Urinary bladder (tissue), 4 donors: ENCODE results near the gene SERPINI1. TPM values are rescaled to one million over a fixed set of nuclear protein-coding genes. Genes with fewer than 3 reads are reported as not detected.

Experiments used
- DNase-seq: peaks from one replicate; pipeline ENCODE4 v3.0.0-alpha.2; 2015; ENCODE audit errors: extremely low spot score
- H3K27ac ChIP-seq: one replicate; pipeline ENCODE4 v1.5.1; 2013; ENCODE audit warnings: low read depth, mild to moderate bottlenecking, moderate library complexity
- H3K36me3 ChIP-seq: one replicate; pipeline ENCODE4 v1.6.1; 2013; ENCODE audit warnings: mild to moderate bottlenecking, moderate library complexity; ENCODE audit not compliant: insufficient read depth
- H3K4me1 ChIP-seq: one replicate; pipeline ENCODE4 v1.6.1; 2013; ENCODE audit warnings: mild to moderate bottlenecking, moderate library complexity; ENCODE audit not compliant: insufficient read depth
- H3K4me3 ChIP-seq: one replicate; pipeline ENCODE4 v1.5.1; 2013; ENCODE audit warnings: low read depth, low read length
- WGBS: extraction: QIAGEN DNeasy Blood & Tissue Kit; methylation state at CpG from one replicate; pipeline ENCODE4 v1.1.7; 2013; 5-methylcytosine and 5-hydroxymethylcytosine counted together
- polyA plus RNA-seq: library from polyadenylated mRNA; stranded (reverse); fragments of 200-250 nt; gene quantifications from one replicate; pipeline ENCODE4 v1.2.3, GENCODE V29; 2013
- total RNA-seq: library from RNA; depleted of rRNA; stranded (reverse); fragments of >200 nt; gene quantifications from one replicate; pipeline ENCODE4 v1.2.3, GENCODE V29; 2014
- donor health status: healthy with polysubstance abuse.
- donor health status: healthy.

SERPINI1 gene
- total RNA-seq (10.0 TPM), polyA plus RNA-seq (8.9 TPM)

- peak; percentile 76 for DNase-seq
- WGBS, result under 1% methylated on average over 37 of the region's 37 CpGs
- H3K4me1 ChIP-seq, result peaks cover 7% of the 10 kb centered on the region
- H3K27ac ChIP-seq, result peak within 1 kb of the TSS; percentile 83
- peak within 1 kb of the TSS; percentile 78 for H3K4me3 ChIP-seq
- H3K36me3 ChIP-seq, result no peaks in the 10 kb centered on the region
Observed at GRCh38 chr3:167735233-167736138, at the start of gene SERPINI1. Gene SERPINI1 (plus strand): TSS chr3:167735721. CDS start chr3:167789129, 53,408 bp downstream.

GRCh38 chr3:167691366-167691765 lies 44.2 kb upstream of the SERPINI1 start:
- Histone ChIP-seq H3K27ac (no peak overlapping the region), H3K4me1 (no peaks in the 10 kb centered on the region), H3K36me3 (peaks cover 3% of the 10 kb centered on the region), H3K4me3 (no peak overlapping the region)
- WGBS, result 66% methylated on average over 3 of the region's 3 CpGs
- DNase-seq, result no peak

- Histone ChIP-seq H3K4me3 (no peak overlapping the region), H3K36me3 (peaks cover 6% of the 10 kb centered on the region), H3K27ac (no peak overlapping the region), H3K4me1 (no peaks in the 10 kb centered on the region)
- no peak for DNase-seq
- 78% methylated on average over 2 of the region's 2 CpGs for WGBS
Observed at GRCh38 chr3:167694121-167694520, 41.4 kb upstream of the SERPINI1 start.

DNA sequence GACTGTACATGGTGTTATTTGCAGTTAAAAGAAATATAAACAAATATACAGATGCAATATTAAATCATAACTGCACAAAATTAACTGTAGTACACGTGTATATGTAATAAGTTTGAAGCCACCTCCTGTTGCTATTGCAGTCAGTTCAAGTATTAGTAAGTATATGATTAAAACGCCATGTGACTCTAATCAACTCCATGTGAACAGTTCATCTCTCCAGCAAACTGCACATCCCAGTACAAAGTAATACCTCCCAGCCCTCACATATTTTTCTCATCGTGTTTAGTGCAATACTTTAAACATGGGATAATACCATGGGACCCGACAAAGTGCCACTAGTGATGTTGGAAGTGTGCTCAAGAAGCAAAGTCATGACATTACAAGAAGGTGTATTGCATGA lies 35.5 kb upstream of the SERPINI1 start:
- Histone ChIP-seq H3K4me1 (no peaks in the 10 kb centered on the region), H3K27ac (no peak overlapping the region), H3K36me3 (peaks cover 7% of the 10 kb centered on the region), H3K4me3 (no peak overlapping the region)
- DNase-seq, result no peak
- WGBS, result 87% methylated on average over 4 of the region's 4 CpGs

DNA sequence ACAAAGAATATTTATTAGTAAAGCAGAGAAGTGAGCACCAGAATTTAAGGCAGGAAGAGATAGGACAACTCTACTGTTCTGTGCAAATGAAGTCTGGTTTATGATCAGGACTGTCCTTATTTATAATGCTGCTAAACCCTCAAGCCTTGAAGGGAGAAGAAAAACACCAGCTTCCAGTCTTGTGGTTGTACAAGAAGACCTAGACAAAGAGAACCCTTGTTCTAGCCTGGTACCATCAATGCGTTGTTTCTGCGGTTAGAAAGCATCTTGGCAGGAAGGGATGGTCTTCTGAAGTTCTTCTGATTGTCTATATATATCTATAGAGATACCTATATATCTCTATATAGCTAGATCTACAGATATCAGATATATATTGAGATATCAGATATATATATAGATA lies 34.6 kb upstream of the SERPINI1 start:
- DNase-seq, result no peak
- H3K36me3 ChIP-seq, result peaks cover 4% of the 10 kb centered on the region
- WGBS, result 93% methylated on average over 2 of the region's 2 CpGs
- H3K4me3 ChIP-seq, result no peak overlapping the region
- H3K4me1 ChIP-seq, result no peaks in the 10 kb centered on the region
- no peak overlapping the region for H3K27ac ChIP-seq

DNA sequence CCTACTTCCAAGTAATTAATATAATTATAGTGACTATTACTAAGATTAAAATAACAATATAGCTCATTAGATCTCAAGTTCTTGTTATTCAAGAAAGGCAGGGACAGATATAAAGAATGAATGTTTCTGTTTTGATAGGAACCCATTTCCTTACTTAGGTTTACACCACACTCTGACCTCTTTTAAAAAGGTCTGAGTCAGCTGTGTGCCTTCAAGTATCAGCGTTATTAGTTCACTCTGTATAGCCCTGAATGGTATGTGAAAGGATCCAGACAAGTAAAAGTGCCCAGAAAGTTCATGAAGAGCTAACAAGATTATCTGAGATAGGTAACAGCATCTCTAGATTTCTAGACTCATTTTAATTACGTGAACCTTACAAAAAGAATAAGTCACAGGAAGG lies 29.7 kb upstream of the SERPINI1 start:
- no peaks in the 10 kb centered on the region for H3K4me1 ChIP-seq
- H3K36me3 ChIP-seq, result no peaks in the 10 kb centered on the region
- 77% methylated on average over 2 of the region's 2 CpGs for WGBS
- no peak overlapping the region for H3K4me3 ChIP-seq
- H3K27ac ChIP-seq, result no peak overlapping the region
- DNase-seq, result no peak

DNA sequence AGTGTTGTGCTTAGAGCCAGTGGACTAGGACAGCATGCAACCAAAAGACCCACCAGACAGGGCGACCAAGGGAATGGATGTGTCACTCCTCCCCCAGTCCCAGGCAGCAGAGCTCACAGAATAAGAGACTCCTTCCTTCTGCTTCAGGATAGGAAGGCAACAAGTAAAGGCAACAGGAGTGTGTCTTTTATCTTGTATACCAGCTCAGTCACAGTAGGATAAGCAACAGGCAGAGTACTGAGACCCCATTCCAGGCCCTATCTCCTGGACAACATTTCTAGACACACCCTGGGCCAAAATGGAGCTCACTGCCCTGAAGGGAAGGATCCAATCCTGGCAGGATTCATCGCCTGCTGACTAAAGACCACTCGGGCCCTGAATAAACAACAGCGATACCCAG lies 25.8 kb upstream of the SERPINI1 start:
- H3K4me1 ChIP-seq, result no peaks in the 10 kb centered on the region
- H3K4me3 ChIP-seq, result no peak overlapping the region
- 74% methylated on average over 4 of the region's 4 CpGs for WGBS
- DNase-seq, result no peak
- H3K27ac ChIP-seq, result no peak overlapping the region
- H3K36me3 ChIP-seq, result no peaks in the 10 kb centered on the region

DNA sequence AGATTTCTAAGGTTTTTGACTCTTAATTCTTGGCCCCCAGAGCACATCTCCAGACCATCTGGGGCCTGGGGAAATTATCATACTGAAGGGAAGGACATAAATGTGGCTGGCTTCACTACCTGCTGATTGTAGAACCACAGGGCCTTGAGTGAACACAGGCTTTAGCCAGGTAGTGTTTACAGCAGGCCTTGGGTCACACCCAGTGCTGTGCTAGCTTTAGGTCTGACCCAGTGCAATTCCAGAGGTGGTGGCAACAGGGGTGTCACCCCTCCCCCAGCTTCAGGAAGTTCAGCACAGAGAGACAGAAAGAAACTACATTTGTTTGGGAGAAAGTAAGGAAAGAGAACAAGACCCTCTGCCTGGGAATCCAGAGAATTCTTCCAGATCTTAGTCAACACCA lies 25.0 kb upstream of the SERPINI1 start:
- H3K4me3 ChIP-seq, result no peak overlapping the region
- no peaks in the 10 kb centered on the region for H3K36me3 ChIP-seq
- no peak overlapping the region for H3K27ac ChIP-seq
- no peak for DNase-seq
- H3K4me1 ChIP-seq, result no peaks in the 10 kb centered on the region

- no peak for DNase-seq
- Histone ChIP-seq H3K36me3 (no peaks in the 10 kb centered on the region), H3K4me3 (no peak overlapping the region), H3K4me1 (no peaks in the 10 kb centered on the region), H3K27ac (no peak overlapping the region)
- 96% methylated on average over 1 of the region's 1 CpG for WGBS
Observed at GRCh38 chr3:167711439-167711838, 24.1 kb upstream of the SERPINI1 start.

DNA sequence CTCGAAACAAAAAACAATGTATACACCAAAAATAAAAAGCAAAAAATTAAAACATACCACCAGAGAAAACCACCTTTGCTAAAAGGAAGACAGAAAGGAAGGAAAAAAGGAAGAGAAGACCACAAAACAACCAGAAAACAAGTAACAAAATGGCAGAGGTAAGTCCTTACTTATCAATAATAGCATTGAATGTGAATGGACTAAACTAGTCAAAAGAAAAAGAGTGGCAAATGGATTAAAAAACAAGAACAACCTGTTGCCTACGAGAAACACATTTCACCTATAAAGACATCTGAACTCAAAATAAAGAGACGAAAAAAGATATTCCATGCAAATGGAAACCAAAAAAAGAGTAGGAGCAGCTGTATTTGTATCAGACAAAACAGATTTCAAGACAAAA lies 23.1 kb upstream of the SERPINI1 start:
- no peaks in the 10 kb centered on the region for H3K4me1 ChIP-seq
- no peak for DNase-seq
- H3K27ac ChIP-seq, result no peak overlapping the region
- H3K36me3 ChIP-seq, result no peaks in the 10 kb centered on the region
- H3K4me3 ChIP-seq, result no peak overlapping the region
- 97% methylated on average over 3 of the region's 3 CpGs for WGBS

GRCh38 chr3:167714871-167715270 lies 20.6 kb upstream of the SERPINI1 start:
- 98% methylated on average over 1 of the region's 1 CpG for WGBS
- H3K4me3 ChIP-seq, result no peak overlapping the region
- no peaks in the 10 kb centered on the region for H3K4me1 ChIP-seq
- H3K27ac ChIP-seq, result no peak overlapping the region
- H3K36me3 ChIP-seq, result peaks cover 4% of the 10 kb centered on the region
- DNase-seq, result no peak

DNA sequence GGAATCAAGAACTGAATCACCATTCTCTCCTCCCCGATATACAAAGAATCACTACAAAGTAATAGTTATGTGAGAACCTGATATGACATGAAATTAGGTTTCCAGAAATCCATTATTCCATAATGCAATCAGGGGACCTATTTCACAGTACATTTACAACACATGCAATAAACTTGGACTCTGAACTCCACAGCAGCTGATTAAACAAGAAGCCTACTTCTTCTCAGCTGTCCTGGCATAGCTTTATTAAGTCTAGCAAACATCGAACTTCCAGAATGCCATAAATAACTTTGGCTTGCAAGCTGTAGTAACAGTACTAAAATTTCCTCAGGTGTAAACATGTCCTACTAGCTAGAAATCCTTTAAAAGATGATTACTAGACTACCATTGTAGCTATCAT lies 18.6 kb upstream of the SERPINI1 start:
- H3K27ac ChIP-seq, result no peak overlapping the region
- H3K4me1 ChIP-seq, result no peaks in the 10 kb centered on the region
- H3K36me3 ChIP-seq, result peaks cover 4% of the 10 kb centered on the region
- 87% methylated on average over 2 of the region's 2 CpGs for WGBS
- H3K4me3 ChIP-seq, result no peak overlapping the region
- no peak for DNase-seq

GRCh38 chr3:167718582-167718981 lies 16.9 kb upstream of the SERPINI1 start:
- H3K36me3 ChIP-seq, result peaks cover 4% of the 10 kb centered on the region
- 99% methylated on average over 1 of the region's 1 CpG for WGBS
- H3K27ac ChIP-seq, result no peak overlapping the region
- no peak for DNase-seq
- no peaks in the 10 kb centered on the region for H3K4me1 ChIP-seq
- no peak overlapping the region for H3K4me3 ChIP-seq

GRCh38 chr3:167723025-167723512 lies 12.5 kb upstream of the SERPINI1 start:
- WGBS, result 92% methylated on average over 4 of the region's 4 CpGs
- DNase-seq, result no peak
- H3K27ac ChIP-seq, result no peak overlapping the region

More at GRCh38 chr3:167723025-167723512, 12.5 kb upstream of the SERPINI1 start:
- Histone ChIP-seq H3K4me1 (peaks cover 1% of the 10 kb centered on the region), H3K4me3 (no peak overlapping the region), H3K36me3 (peaks cover 4% of the 10 kb centered on the region)
